Aorta (tissue), 5 donors: Measurements from ENCODE around the gene CCAR1. TPM values are rescaled to one million over a fixed set of nuclear protein-coding genes. Genes with fewer than 3 reads are reported as not detected.
"Not testable (repeated sequence)": the region's sequence is repeated elsewhere in the genome, so short reads cannot be mapped to it uniquely, and the experiment has no call there.

Experiments used
- ATAC-seq: fragments of 200-7000 bp; cut with Tn5 transposase; one replicate; pipeline ENCODE4 v1.9.1; 2022; ENCODE audit warnings: moderate library complexity; ENCODE audit not compliant: low FRiP score
- DNase-seq, 2 donors: peaks; one replicate each; pipeline ENCODE4 v3.0.0-alpha.2; 2020
- H3K27ac ChIP-seq, 2 donors: one replicate each; pipeline ENCODE4 v1.5.1; 2013; ENCODE audit warnings: low read length in 2 of 2, mild to moderate bottlenecking in 2 of 2, moderate library complexity in 2 of 2, control low read depth in 1 of 2, inconsistent platforms in 1 of 2, low read depth in 1 of 2
- H3K27me3 ChIP-seq, 2 donors: one replicate each; pipeline ENCODE4 v1.6.1; 2013; ENCODE audit warnings: control low read depth in 1 of 2, low read length in 1 of 2, mild to moderate bottlenecking in 1 of 2, moderate library complexity in 1 of 2; ENCODE audit not compliant: insufficient read depth in 2 of 2, control insufficient read depth in 1 of 2
- H3K36me3 ChIP-seq, 2 donors: one replicate each; pipeline ENCODE4 v1.6.1; 2013; ENCODE audit warnings: control low read depth in 1 of 2, low read length in 1 of 2, mild to moderate bottlenecking in 1 of 2; ENCODE audit not compliant: insufficient read depth in 2 of 2, control insufficient read depth in 1 of 2
- H3K4me1 ChIP-seq, 2 donors: one replicate each; pipeline ENCODE4 v1.6.1; 2013; ENCODE audit warnings: low read length in 2 of 2, control low read depth in 1 of 2, mild to moderate bottlenecking in 1 of 2, moderate library complexity in 1 of 2; ENCODE audit not compliant: insufficient read depth in 2 of 2, control insufficient read depth in 1 of 2
- H3K4me3 ChIP-seq, 2 donors: one replicate each; pipeline ENCODE4 v1.5.1; 2013; ENCODE audit warnings: low read length in 2 of 2, control low read depth in 1 of 2, mild to moderate bottlenecking in 1 of 2
- H3K9me3 ChIP-seq: one replicate; pipeline ENCODE4 v1.6.1; 2013; ENCODE audit warnings: mild to moderate bottlenecking, low read length; ENCODE audit not compliant: control insufficient read depth
- WGBS, 2 donors: extraction: QIAGEN DNeasy Blood & Tissue Kit; methylation state at CpG; one replicate each; pipeline ENCODE4 v1.1.7; 2013; 5-methylcytosine and 5-hydroxymethylcytosine counted together
- intact Hi-C, 2 donors: fragments of 100-400 bp; cut with DNase I; formaldehyde crosslinking; loops; one replicate each; pipeline versions ENCODE4 v1.14.2 to v1.15.0; 2022
- polyA plus RNA-seq, 2 donors: library from polyadenylated mRNA; stranded (reverse); fragments of 200-250 nt; gene quantifications; one replicate each; pipeline ENCODE4 v1.2.3, GENCODE V29; 2013
- total RNA-seq, 2 donors: library from RNA; stranded (reverse); fragmentation: NEBNext Ultra II Directional; extraction: Animal tissue kit (Norgen Biotek cat#: 25700); gene quantifications; one replicate each; pipeline ENCODE4 v1.2.1, GENCODE V29; 2021
- donor health status: healthy with polysubstance abuse.
- donor health status: Bipolar disorder and iron deficiency.
- donor health status: DM: no; HTN: no; CAD: no.
- donor health status: DM: no; HTN: no; CAD: no.
- donor health status: DM: yes; HTN: yes; CAD: no.

CCAR1 gene
- total and polyA plus RNA-seq, 4 donors, result 14.7 to 71.1 (median 49.7) TPM

- H3K9me3 ChIP-seq, H3K4me3 ChIP-seq, H3K36me3 ChIP-seq, intact Hi-C loops, DNase-seq, H3K27ac ChIP-seq, H3K4me1 ChIP-seq, H3K27me3 ChIP-seq, ATAC-seq: not testable (repeated sequence)
- WGBS, 2 donors, result 91 to 94% methylated on average over 10 to 13 of the region's 13 CpGs
Observed at GRCh38 chr10:68713065-68713464, 8.0 kb upstream of the CCAR1 start.

DNA sequence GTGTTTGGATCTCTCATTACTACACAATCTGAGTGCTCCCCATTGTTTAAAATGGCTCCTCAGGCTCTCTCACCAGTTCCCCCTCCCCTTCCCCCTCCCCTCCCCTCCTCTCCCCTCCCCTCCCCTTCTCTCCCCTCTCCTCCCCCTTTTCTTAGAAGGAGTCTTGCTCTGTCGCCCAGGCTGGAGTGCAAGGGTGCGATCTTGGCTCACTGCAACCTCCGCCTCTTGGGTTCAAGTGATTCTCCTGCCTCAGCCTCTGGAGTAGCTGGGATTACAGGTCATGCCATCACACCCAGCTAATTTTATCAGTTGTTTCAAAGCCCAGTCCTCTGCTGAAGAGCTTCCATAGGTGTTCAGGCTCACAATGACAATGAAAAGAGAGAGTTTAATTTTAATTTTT lies 3.6 kb upstream of the CCAR1 start:
- Histone ChIP-seq H3K27me3 (no peaks in the 10 kb centered on the region), H3K27ac (no peak overlapping the region), H3K36me3 (no peaks in the 10 kb centered on the region), H3K4me1 (no peaks in the 10 kb centered on the region), H3K9me3 (no peaks in the 10 kb centered on the region), H3K4me3 (no peak overlapping the region)
- intact Hi-C loops, result no loop called here
- WGBS, 2 donors, result 60 to 77% methylated on average over 3 of the region's 3 CpGs
- ATAC-seq (no peak), DNase-seq (no peak)

- intact Hi-C loops, result loop anchor here (5.0 to 10.0 kb wide), 3 partner anchors 160 to 317 kb away; partner anchors contain the start of genes RUFY2 (in 1 of the 2), SLC25A16 (in 1 of the 2) and TET1 (in 1 of the 2)
- no peaks in the 10 kb centered on the region for H3K27me3 ChIP-seq
- H3K9me3 ChIP-seq, result no peaks in the 10 kb centered on the region
- no peaks in the 10 kb centered on the region for H3K4me1 ChIP-seq
- peak overlapping the region; percentile 63 to 79 for H3K4me3 ChIP-seq
- DNase-seq (no peak), ATAC-seq (no peak)
- H3K27ac ChIP-seq, result peak overlapping the region in 1 of 2 donors; percentile 35
- 0 to 1% methylated on average over 27 of the region's 27 CpGs for WGBS, 2 donors
- H3K36me3 ChIP-seq, result no peaks in the 10 kb centered on the region
Observed at GRCh38 chr10:68721673-68722335, 765 bp downstream of the CCAR1 start.

GRCh38 chr10:68725016-68725415 lies 4.0 kb downstream of the CCAR1 start:
- Histone ChIP-seq H3K9me3 (no peaks in the 10 kb centered on the region), H3K27ac (no peak overlapping the region), H3K36me3 (peaks cover 0 to 2% of the 10 kb centered on the region in 2 donors), H3K4me1 (no peaks in the 10 kb centered on the region), H3K4me3 (no peak overlapping the region), H3K27me3 (no peaks in the 10 kb centered on the region)
- ATAC-seq, result no peak
- intact Hi-C loops, result loop anchor here in 1 of 2 donors (10.0 kb wide), 1 partner anchor 320 kb away; the partner anchor contains the start of gene RUFY2
- peak in 1 of 2 donors; percentile 47 for DNase-seq
- 92% methylated on average over 14 of the region's 14 CpGs for WGBS, 2 donors

DNA sequence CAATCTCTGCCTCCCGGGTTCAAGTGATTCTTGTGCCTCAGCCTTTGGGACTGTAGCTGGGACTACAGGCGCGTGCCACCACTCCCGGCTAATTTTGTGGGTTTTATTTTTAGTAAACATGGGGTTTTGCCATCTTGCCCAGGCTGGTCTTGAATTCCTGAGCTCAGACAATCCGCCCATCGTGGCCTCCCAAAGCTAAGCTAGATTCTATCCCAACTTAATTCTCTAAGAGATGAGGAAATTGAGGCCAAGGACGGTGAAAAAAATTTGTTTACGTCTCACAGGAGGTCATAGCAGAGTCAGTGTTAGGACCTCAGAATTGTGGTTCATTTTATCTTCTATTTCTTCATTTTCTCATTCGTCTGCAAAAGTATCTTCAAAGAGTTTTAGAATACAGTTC lies 6.1 kb downstream of the CCAR1 start:
- no peaks in the 10 kb centered on the region for H3K27me3 ChIP-seq
- DNase-seq, result peak in 1 of 2 donors; percentile 23
- no peaks in the 10 kb centered on the region for H3K4me1 ChIP-seq
- ATAC-seq, result no peak
- H3K36me3 ChIP-seq, result peaks cover 5% of the 10 kb centered on the region in 2 donors
- no peak overlapping the region for H3K27ac ChIP-seq
- no peaks in the 10 kb centered on the region for H3K9me3 ChIP-seq
- intact Hi-C loops, result loop anchor here in 1 of 2 donors (10.0 kb wide), 1 partner anchor 322 kb away; the partner anchor contains the start of gene RUFY2
- no peak overlapping the region for H3K4me3 ChIP-seq
- WGBS, 2 donors, result 78 to 84% methylated on average over 9 of the region's 9 CpGs

DNA sequence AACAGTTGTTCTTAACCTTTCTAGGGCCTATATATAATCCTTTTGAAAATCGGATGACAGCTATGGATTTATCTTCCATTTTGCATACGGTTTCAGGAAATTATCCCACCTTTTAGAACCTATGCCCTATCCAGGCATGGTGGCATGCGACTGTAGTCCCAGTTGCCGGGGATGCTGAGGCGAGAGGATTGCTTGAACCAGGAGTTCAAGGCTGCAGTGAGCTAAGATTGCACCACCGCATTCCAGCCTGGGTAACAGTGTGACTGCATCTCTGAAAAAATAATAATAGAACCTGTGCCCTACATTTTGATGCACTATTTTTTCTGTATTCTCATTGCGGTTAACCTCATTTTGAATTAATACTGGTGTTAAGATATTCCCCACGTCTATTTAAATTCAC lies 11.6 kb downstream of the CCAR1 start:
- Histone ChIP-seq H3K4me3 (no peak overlapping the region), H3K9me3 (no peaks in the 10 kb centered on the region), H3K27me3 (no peaks in the 10 kb centered on the region), H3K36me3 (peaks cover 5 to 11% of the 10 kb centered on the region in 2 donors), H3K27ac (no peak overlapping the region), H3K4me1 (no peaks in the 10 kb centered on the region)
- DNase-seq (no peak), ATAC-seq (no peak)
- intact Hi-C loops, result no loop called here
- 92 to 93% methylated on average over 8 of the region's 8 CpGs for WGBS, 2 donors

- Histone ChIP-seq H3K4me1 (no peaks in the 10 kb centered on the region), H3K27ac (no peak overlapping the region), H3K27me3 (no peaks in the 10 kb centered on the region), H3K9me3 (no peaks in the 10 kb centered on the region), H3K36me3 (peaks cover 6 to 9% of the 10 kb centered on the region in 2 donors), H3K4me3 (no peak overlapping the region)
- DNase-seq (no peak), ATAC-seq (no peak)
- intact Hi-C loops, result no loop called here
- 80 to 85% methylated on average over 7 of the region's 7 CpGs for WGBS, 2 donors
Observed at GRCh38 chr10:68734349-68734748, 13.3 kb downstream of the CCAR1 start.

GRCh38 chr10:68735119-68735518 lies 14.1 kb downstream of the CCAR1 start:
- Histone ChIP-seq H3K27me3 (no peaks in the 10 kb centered on the region), H3K36me3 (peaks cover 6 to 9% of the 10 kb centered on the region in 2 donors), H3K4me3 (no peak overlapping the region), H3K4me1 (no peaks in the 10 kb centered on the region), H3K27ac (no peak overlapping the region), H3K9me3 (no peaks in the 10 kb centered on the region)
- ATAC-seq, result no peak
- intact Hi-C loops, result no loop called here
- 76 to 86% methylated on average over 6 of the region's 6 CpGs for WGBS, 2 donors
- DNase-seq, result no peak

DNA sequence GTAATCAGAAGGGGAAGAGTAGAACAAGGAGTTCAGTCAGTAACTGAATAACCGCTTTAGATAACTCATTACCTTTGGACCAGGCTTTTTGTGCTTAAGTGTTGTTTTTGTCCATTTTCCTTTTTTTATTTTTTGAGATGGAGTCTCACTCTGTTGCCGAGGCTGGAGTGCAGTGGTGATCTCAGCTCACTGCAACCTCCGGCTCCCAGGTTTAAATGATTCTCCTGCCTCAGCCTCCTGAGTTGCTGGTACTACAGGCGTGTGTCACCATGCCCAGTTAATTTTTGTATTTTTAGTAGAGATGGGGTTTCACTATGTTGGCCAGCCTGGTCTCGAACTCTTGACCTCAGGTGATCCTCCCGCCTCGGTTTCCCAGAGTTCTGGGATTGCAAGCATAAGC lies 14.7 kb downstream of the CCAR1 start:
- H3K27ac ChIP-seq, ATAC-seq, H3K9me3 ChIP-seq, H3K4me1 ChIP-seq, intact Hi-C loops, H3K4me3 ChIP-seq, H3K27me3 ChIP-seq, DNase-seq, H3K36me3 ChIP-seq: not testable (repeated sequence)
- WGBS, 2 donors, result 83 to 95% methylated on average over 7 of the region's 7 CpGs
